Spleen (tissue), 11 donors: ENCODE measurements around the gene STARD13. TPM values are rescaled to one million over a fixed set of nuclear protein-coding genes. Genes with fewer than 3 reads are reported as not detected.

Experiments
- DNase-seq: peaks from one replicate; pipeline ENCODE4 v3.0.0-alpha.2; 2020
- H3K27ac ChIP-seq, 8 donors: fragments of 200-600 bp; sonication (generic) in 7 of 8; 1 replicate in 4 of 8; 2 replicates in 4 of 8; pipeline versions ENCODE4 v1.5.0 to v1.8.0; 2016 to 2021; ENCODE audit warnings: inconsistent platforms in 4 of 8, mild to moderate bottlenecking in 4 of 8, moderate library complexity in 1 of 8
- H3K27me3 ChIP-seq, 7 donors: fragments of 200-600 bp; sonication (generic) in 6 of 7; replicated peaks in 1 of 7; 1 replicate in 4 of 7; 2 replicates in 3 of 7; pipeline versions ENCODE4 v1.5.0 to v1.8.0; 2016 to 2021; ENCODE audit warnings: inconsistent platforms in 3 of 7, mild to moderate bottlenecking in 1 of 7
- H3K36me3 ChIP-seq, 6 donors: fragments of 200-600 bp; sonication (generic) in 5 of 6; 1 replicate in 4 of 6; 2 replicates in 2 of 6; pipeline versions ENCODE4 v1.5.0 to v1.8.0; 2016 to 2021; ENCODE audit warnings: inconsistent platforms in 2 of 6
- H3K4me1 ChIP-seq, 6 donors: fragments of 200-600 bp; sonication (generic) in 5 of 6; 1 replicate in 3 of 6; 2 replicates in 3 of 6; pipeline versions ENCODE4 v1.5.0 to v1.8.0; 2016 to 2021; ENCODE audit warnings: inconsistent platforms in 3 of 6
- H3K4me3 ChIP-seq, 8 donors: fragments of 200-600 bp; sonication (generic) in 7 of 8; 1 replicate in 4 of 8; 2 replicates in 4 of 8; pipeline versions ENCODE4 v1.5.0 to v1.8.0; 2016 to 2021; ENCODE audit warnings: inconsistent platforms in 4 of 8, mild to moderate bottlenecking in 4 of 8, moderate library complexity in 2 of 8
- H3K9me3 ChIP-seq, 8 donors: fragments of 200-600 bp; sonication (generic) in 7 of 8; 1 replicate in 4 of 8; 2 replicates in 4 of 8; pipeline versions ENCODE4 v1.5.0 to v1.8.0; 2016 to 2021; ENCODE audit warnings: inconsistent platforms in 4 of 8
- CTCF ChIP-seq, 11 experiments: fragments of 200-600 bp in 7 of 11; fragments of 450-650 bp in 4 of 11; sonication (generic) in 4 of 11; IDR thresholded peaks in 8 of 11; conservative IDR thresholded peaks in 3 of 11; 1 replicate in 7 of 11; 2 replicates in 4 of 11; pipeline versions ENCODE4 v1.4.0 to v1.8.0; 2016 to 2021; ENCODE audit warnings: antibody characterized with exemption in 11 of 11, inconsistent platforms in 4 of 11, mild to moderate bottlenecking in 1 of 11
- POLR2A ChIP-seq, 3 donors: fragments of 450-650 bp; IDR thresholded peaks; one replicate each; pipeline ENCODE4 v1.5.1; 2017; ENCODE audit warnings: antibody characterized with exemption in 3 of 3, mild to moderate bottlenecking in 1 of 3
- POLR2AphosphoS5 ChIP-seq, 3 donors: sonication (generic); formaldehyde crosslinking; IDR thresholded peaks; one replicate each; pipeline ENCODE4 v1.5.1; 2017; ENCODE audit warnings: antibody characterized with exemption in 3 of 3
- WGBS, 5 donors: extraction: QIAGEN DNeasy Blood & Tissue Kit in 3 of 5; methylation state at CpG; one replicate each; pipeline versions ENCODE4 v1.1.5 to v1.1.7; 2013 to 2018; 5-methylcytosine and 5-hydroxymethylcytosine counted together
- intact Hi-C: fragments of 100-400 bp; cut with DNase I; formaldehyde crosslinking; loops from one replicate; pipeline ENCODE4 v1.15.0; 2023; ENCODE audit warnings: low total_unique reads
- polyA plus RNA-seq, 3 donors: library from polyadenylated mRNA; stranded (reverse); fragments of 200-250 nt; gene quantifications; one replicate each; pipeline ENCODE4 v1.2.1, GENCODE V29; 2013
- total RNA-seq, 7 donors: library from RNA; depleted of rRNA in 3 of 7; stranded (reverse); fragments of >200 nt in 3 of 7; fragmentation: NEBNext Ultra II Directional in 4 of 7; extraction: Animal tissue kit (Norgen Biotek cat#: 25700) in 4 of 7; gene quantifications; one replicate each; pipeline versions ENCODE4 v1.1.0 to v1.2.1, GENCODE V29; 2016 to 2021
- donor health status: healthy with polysubstance abuse.
- donor health status: DM: no; HTN: no; CAD: no; lungs with moderate emphysema.
- donor health status: DM: no; HTN: no; CAD: no.
- donor health status: Bipolar disorder and iron deficiency.
- donor health status: healthy.
- donor health status: DM: no; HTN: no; CAD: no.
- donor health status: DM: yes; HTN: yes; CAD: no.

The STARD13 gene
- total and polyA plus RNA-seq, 10 donors = 1.4 to 58.1 (median 26.7) TPM

DNA sequence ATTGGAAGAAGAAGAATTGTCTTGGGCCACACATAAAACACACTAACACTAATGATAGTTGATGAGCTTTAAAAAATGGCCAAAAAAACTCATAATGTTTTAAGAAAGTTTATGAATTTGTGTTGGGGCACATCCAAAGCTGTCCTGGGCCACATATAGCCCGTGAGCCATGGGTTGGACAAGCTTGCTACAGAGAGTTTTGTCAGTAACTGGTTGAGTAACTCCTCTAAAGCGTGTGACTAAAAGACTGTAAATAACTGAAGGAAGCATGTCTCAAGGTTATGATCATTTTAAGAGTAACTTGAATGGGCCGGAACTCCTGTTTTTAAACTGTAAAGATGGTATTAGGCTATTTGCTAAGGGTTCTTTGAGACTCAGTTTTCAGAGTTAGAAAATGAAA lies 151.3 kb downstream of the STARD13 start:
- no peak for DNase-seq
- 60 to 93% (median 69%) methylated on average over 3 of the region's 3 CpGs for WGBS, 5 donors
- Histone ChIP-seq H3K4me1 (peaks cover 0 to 12% (median 0%) of the 10 kb centered on the region in 6 donors), H3K9me3 (peaks cover 0 to 20% (median 9%) of the 10 kb centered on the region in 8 donors), H3K27me3 (no peaks in the 10 kb centered on the region), H3K4me3 (no peak overlapping the region), H3K27ac (no peak overlapping the region), H3K36me3 (peaks cover 0 to 30% (median 7%) of the 10 kb centered on the region in 6 donors)
- intact Hi-C loops = no loop called here
- TF ChIP-seq CTCF (IDR thresholded peaks at IDR 0.05 in 8 of 11, conservative IDR thresholded peaks at IDR 0.05 in 3 of 11) (no peak), POLR2AphosphoS5 (IDR thresholded peaks at IDR 0.05) (no peak), POLR2A (IDR thresholded peaks at IDR 0.05) (no peak)

GRCh38 chr13:33132644-33133440 lies 152.7 kb downstream of the STARD13 start:
- H3K27ac ChIP-seq = peak overlapping the region in 1 of 8 donors; percentile 27

DNA sequence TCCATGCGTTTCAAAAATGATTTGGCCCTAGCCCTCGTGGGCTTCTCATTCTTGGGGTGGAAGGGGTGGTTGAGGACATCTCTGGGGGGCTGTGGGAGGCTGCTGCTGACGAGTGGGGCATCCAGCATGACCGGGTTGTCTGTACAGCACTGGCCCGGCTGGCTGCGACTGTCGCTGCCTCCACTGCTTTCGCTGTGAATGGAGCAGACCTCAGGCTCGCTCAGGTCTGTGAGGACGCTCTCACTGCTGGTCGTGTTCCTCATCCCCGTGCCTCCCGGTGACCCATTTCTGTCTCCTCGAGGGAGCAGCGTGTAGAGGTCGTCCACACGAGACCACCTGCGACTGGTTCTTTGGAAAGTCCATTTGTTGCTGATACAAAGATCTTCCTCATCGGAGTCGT lies 155.7 kb downstream of the STARD13 start:
- DNase-seq = no peak
- TF ChIP-seq POLR2AphosphoS5 (IDR thresholded peaks at IDR 0.05) (no peak), POLR2A (IDR thresholded peaks at IDR 0.05) (no peak), CTCF (IDR thresholded peaks at IDR 0.05 in 8 of 11, conservative IDR thresholded peaks at IDR 0.05 in 3 of 11) (no peak)
- Histone ChIP-seq H3K4me3 (no peak overlapping the region), H3K9me3 (no peaks in the 10 kb centered on the region), H3K4me1 (peaks cover 0 to 33% (median 6%) of the 10 kb centered on the region in 6 donors), H3K36me3 (peaks cover 0 to 24% (median 8%) of the 10 kb centered on the region in 6 donors), H3K27me3 (no peaks in the 10 kb centered on the region), H3K27ac (no peak overlapping the region)
- intact Hi-C loops = no loop called here
- 92 to 96% (median 94%) methylated on average over 16 to 20 of the region's 20 CpGs for WGBS, 5 donors

More at GRCh38 chr13:33132644-33133440, 152.7 kb downstream of the STARD13 start:
- no peak for TF ChIP-seq POLR2AphosphoS5 (IDR thresholded peaks at IDR 0.05)
- no peak for TF ChIP-seq CTCF (IDR thresholded peaks at IDR 0.05 in 8 of 11, conservative IDR thresholded peaks at IDR 0.05 in 3 of 11)
- no peak for TF ChIP-seq POLR2A (IDR thresholded peaks at IDR 0.05)
- Histone ChIP-seq H3K4me3 (no peak overlapping the region), H3K9me3 (peaks cover 0 to 20% (median 9%) of the 10 kb centered on the region in 8 donors), H3K27me3 (no peaks in the 10 kb centered on the region), H3K36me3 (peaks cover 0 to 35% (median 10%) of the 10 kb centered on the region in 6 donors), H3K4me1 (peaks cover 0 to 8% (median 0%) of the 10 kb centered on the region in 6 donors)
- intact Hi-C loops = no loop called here
- WGBS, 5 donors = 69 to 87% (median 79%) methylated on average over 1 of the region's 1 CpG
- no peak for DNase-seq

- H3K27ac ChIP-seq = no peak overlapping the region
Measured at GRCh38 chr13:33129094-33129832, 156.3 kb downstream of the STARD13 start.

More at GRCh38 chr13:33129094-33129832, 156.3 kb downstream of the STARD13 start:
- intact Hi-C loops = no loop called here
- 95 to 97% (median 97%) methylated on average over 18 to 20 of the region's 20 CpGs for WGBS, 5 donors
- Histone ChIP-seq H3K27me3 (no peaks in the 10 kb centered on the region), H3K9me3 (no peaks in the 10 kb centered on the region), H3K4me3 (no peak overlapping the region), H3K4me1 (peaks cover 0 to 38% (median 7%) of the 10 kb centered on the region in 6 donors), H3K36me3 (peaks cover 0 to 24% (median 8%) of the 10 kb centered on the region in 6 donors)
- no peak for DNase-seq
- TF ChIP-seq POLR2A (IDR thresholded peaks at IDR 0.05) (no peak), POLR2AphosphoS5 (IDR thresholded peaks at IDR 0.05) (no peak), CTCF (IDR thresholded peaks at IDR 0.05 in 8 of 11, conservative IDR thresholded peaks at IDR 0.05 in 3 of 11) (no peak)
